Activated T-cell treated with anti-CD3 and anti-CD28 coated beads, Interleukin-2, amount 50 U/mL, for 24 hours (primary cell): ENCODE measurements around the gene ZDHHC7.
A peak's percentile ranks its signal among the peaks of the same experiment; 100 is the strongest.

Experiments
- DNase-seq: peaks from one replicate; pipeline ENCODE4 v3.0.0-alpha.2; 2020
- H3K27ac Mint-ChIP-seq: 2 replicates; pipeline ENCODE4 v1.8.0; 2020; ENCODE audit warnings: mild to moderate bottlenecking, mixed read lengths
- H3K27me3 Mint-ChIP-seq: 2 replicates; pipeline ENCODE4 v1.8.0; 2020; ENCODE audit warnings: mixed read lengths
- H3K36me3 Mint-ChIP-seq: 2 replicates; pipeline ENCODE4 v1.8.0; 2020; ENCODE audit warnings: low read depth, mixed read lengths
- H3K4me1 Mint-ChIP-seq: 2 replicates; pipeline ENCODE4 v1.8.0; 2020; ENCODE audit warnings: low read depth, mixed read lengths
- H3K4me3 Mint-ChIP-seq: 2 replicates; pipeline ENCODE4 v1.8.0; 2020; ENCODE audit warnings: mild to moderate bottlenecking, moderate library complexity, mixed read lengths
- H3K9me3 Mint-ChIP-seq: 2 replicates; pipeline ENCODE4 v1.8.0; 2020; ENCODE audit warnings: mixed read lengths

ZDHHC7 gene

DNA sequence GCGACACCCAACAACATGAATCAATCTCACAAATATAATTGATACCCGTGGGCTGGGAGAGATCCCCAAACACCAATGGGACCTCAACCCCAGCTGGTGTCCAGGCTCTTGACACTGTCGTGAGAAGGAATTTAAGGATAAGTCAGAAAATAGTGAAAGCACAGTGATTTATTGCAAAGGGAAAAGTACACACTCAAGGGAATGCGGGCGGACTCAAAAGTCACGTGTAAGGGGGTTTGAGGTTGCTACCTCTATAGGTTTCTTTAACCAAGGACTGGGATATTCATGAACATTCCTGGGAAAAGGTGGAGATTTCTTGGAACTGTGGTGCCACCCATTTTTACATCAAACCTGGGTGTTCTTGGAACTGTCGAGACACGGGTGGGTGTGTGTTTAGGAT, 6.3 kb upstream of the ZDHHC7 start:
- Mint-ChIP-seq H3K36me3 (no peaks in the 10 kb centered on the region), H3K9me3 (no peaks in the 10 kb centered on the region), H3K27ac (no peak overlapping the region), H3K4me3 (no peak overlapping the region), H3K27me3 (no peaks in the 10 kb centered on the region), H3K4me1 (peaks cover 19% of the 10 kb centered on the region)
- no peak for DNase-seq

DNA sequence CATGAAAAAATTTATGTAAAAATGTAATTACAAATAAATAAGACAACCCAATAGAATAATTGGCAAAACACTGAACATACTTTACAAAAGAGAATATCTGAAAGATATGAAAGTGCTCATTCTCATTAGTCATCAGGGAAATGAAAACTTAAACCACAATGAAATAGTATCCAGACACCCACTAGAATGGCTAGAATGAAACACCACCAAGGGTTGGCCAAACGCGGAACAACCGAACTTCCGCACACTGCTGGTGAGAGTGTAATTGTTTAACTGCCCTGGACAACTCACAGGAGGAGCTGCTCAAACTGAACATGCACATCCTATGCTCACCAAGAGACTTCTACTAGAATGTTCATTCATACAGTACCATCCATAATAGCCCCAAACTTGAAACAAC, 5.8 kb upstream of the ZDHHC7 start:
- H3K27ac Mint-ChIP-seq: peak overlapping the region; percentile 11
- H3K4me1 Mint-ChIP-seq: peaks cover 22% of the 10 kb centered on the region
- no peak overlapping the region for H3K4me3 Mint-ChIP-seq
- H3K9me3 Mint-ChIP-seq: no peaks in the 10 kb centered on the region
- DNase-seq: peak; percentile 43
- H3K36me3 Mint-ChIP-seq: no peaks in the 10 kb centered on the region
- no peaks in the 10 kb centered on the region for H3K27me3 Mint-ChIP-seq

DNA sequence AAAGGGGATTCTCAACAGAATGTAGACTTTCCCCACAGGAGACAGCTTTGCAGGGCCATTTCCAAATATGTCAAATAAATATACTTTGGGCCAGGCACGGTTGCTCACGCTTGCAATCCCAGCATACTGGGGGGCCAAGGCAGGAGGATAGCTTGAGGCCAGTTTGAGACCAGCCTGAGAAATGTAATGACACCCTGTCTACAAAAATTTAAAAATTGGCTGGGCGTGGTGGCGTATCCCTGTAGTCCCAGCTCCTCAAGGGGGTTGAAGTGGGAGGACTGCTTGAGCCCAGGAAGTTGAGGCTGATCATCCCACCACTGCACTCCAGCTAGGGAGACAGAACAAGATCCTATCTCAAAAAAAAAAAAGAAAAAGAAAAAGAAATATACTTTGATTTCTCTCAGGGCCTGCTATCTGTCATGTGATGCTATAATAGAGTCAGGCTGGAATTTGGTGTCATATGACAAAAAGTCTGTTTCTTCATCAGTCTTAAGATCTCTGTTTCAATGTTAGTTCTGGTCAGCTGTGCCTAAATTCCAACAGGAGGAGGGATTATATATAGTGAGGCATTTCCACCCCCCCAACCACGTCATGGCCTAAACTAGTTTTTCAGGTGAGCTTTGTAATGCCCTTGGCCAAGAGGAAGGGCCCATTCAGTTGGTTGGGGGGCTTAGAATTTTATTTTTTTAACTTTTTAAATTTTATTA, 4.3 kb upstream of the ZDHHC7 start:
- Mint-ChIP-seq H3K9me3 (no peaks in the 10 kb centered on the region), H3K27ac (no peak overlapping the region), H3K4me1 (peaks cover 25% of the 10 kb centered on the region), H3K27me3 (no peaks in the 10 kb centered on the region), H3K4me3 (no peak overlapping the region), H3K36me3 (peaks cover 10% of the 10 kb centered on the region)
- DNase-seq: no peak

DNA sequence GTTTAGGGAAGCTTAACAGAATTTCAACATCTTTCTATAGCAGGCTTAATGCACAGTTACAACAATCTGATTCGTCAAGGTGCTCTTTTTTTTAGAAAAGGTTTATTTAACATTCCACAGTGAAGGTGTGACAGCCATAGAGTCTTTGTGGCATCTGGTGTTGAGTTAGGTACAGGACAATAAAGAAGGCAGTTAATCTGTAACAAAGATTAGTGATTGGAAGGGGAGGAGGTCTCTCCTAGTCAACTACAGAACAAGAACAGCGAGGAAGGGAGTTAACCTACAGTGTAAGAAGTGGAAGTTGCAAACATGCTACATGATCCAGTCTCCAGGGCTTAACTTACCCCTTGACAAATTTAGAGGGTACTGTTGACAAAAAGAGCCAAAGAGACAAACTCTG, 3.0 kb upstream of the ZDHHC7 start:
- Mint-ChIP-seq H3K36me3 (peaks cover 16% of the 10 kb centered on the region), H3K4me1 (peaks cover 37% of the 10 kb centered on the region), H3K27ac (no peak overlapping the region), H3K27me3 (no peaks in the 10 kb centered on the region), H3K9me3 (no peaks in the 10 kb centered on the region), H3K4me3 (no peak overlapping the region)
- DNase-seq: no peak

DNA sequence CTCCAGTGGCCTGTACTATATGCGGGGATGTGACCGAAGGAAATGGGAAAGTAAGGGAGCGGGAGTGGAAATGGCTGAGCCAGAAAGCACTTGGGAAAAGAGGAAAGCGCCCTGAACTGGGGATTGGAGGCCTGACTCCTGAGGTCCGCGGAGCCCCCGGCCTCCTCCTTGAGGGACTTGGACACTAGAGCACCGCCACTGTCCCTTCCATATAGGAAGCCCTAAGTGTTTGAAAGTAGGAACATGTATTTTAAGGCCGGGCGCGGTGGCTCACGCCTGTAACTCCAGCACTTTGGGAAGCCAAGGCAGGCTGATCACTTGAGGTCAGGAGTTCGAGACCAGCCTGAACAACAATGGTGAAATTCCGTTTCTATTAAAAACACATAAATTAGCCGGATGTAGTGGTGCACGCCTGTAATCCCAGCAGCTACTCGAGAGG, 530 bp upstream of the ZDHHC7 start:
- H3K36me3 Mint-ChIP-seq: peaks cover 29% of the 10 kb centered on the region
- H3K4me3 Mint-ChIP-seq: peak overlapping the region; percentile 99
- H3K9me3 Mint-ChIP-seq: no peaks in the 10 kb centered on the region
- H3K4me1 Mint-ChIP-seq: peaks cover 42% of the 10 kb centered on the region
- no peak for DNase-seq
- H3K27me3 Mint-ChIP-seq: no peaks in the 10 kb centered on the region
- peak overlapping the region; percentile 98 for H3K27ac Mint-ChIP-seq

DNA sequence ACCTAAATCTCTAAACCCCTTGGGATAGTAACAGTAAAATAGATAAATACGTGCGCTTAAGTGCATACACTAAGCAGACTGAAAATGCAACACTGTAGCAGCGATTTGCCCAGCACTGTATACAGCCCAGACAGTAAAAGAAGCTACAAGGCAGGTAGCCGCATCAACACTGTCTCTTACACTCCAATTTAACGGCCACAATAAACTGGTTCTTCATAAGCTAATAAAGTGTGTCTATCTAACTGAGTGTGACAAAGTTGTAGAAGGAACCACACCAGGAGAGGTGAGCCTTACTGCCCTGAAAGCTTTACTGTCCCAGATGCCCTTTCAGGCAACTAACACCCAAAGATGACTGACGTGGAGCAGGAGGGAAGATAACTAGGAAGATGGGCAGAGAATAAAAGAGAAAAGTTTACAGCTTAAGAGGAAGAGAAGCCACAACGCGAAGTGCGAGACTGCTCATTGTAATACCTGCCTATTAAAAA, 847 bp downstream of the ZDHHC7 start:
- H3K36me3 Mint-ChIP-seq: peaks cover 36% of the 10 kb centered on the region
- DNase-seq: no peak
- H3K4me3 Mint-ChIP-seq: peak overlapping the region; percentile 97
- H3K4me1 Mint-ChIP-seq: peaks cover 43% of the 10 kb centered on the region
- H3K27me3 Mint-ChIP-seq: no peaks in the 10 kb centered on the region
- H3K27ac Mint-ChIP-seq: peak overlapping the region; percentile 91
- H3K9me3 Mint-ChIP-seq: no peaks in the 10 kb centered on the region

DNA sequence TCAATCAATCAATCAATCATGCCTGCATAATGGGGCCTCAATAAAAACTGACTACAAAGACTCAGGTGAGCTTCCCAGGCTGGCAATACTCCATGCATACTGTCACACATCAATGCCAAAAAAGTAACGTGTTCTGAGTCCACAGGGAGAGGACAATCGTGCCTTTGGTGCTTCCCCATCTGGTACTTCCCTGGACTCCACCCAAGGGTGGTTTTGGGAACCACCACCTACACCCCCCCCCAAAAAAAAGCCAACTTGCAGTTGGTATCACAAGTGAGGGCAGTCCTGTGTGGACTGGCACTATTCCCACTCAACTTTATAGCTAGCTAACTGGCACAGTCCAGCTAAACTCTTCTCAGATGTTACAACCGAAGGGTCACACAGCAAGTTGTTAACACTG, 3.1 kb downstream of the ZDHHC7 start:
- no peaks in the 10 kb centered on the region for H3K27me3 Mint-ChIP-seq
- H3K9me3 Mint-ChIP-seq: no peaks in the 10 kb centered on the region
- H3K4me3 Mint-ChIP-seq: no peak overlapping the region
- H3K27ac Mint-ChIP-seq: peak overlapping the region; percentile 29
- no peak for DNase-seq
- H3K4me1 Mint-ChIP-seq: peaks cover 62% of the 10 kb centered on the region
- peaks cover 43% of the 10 kb centered on the region for H3K36me3 Mint-ChIP-seq

DNA sequence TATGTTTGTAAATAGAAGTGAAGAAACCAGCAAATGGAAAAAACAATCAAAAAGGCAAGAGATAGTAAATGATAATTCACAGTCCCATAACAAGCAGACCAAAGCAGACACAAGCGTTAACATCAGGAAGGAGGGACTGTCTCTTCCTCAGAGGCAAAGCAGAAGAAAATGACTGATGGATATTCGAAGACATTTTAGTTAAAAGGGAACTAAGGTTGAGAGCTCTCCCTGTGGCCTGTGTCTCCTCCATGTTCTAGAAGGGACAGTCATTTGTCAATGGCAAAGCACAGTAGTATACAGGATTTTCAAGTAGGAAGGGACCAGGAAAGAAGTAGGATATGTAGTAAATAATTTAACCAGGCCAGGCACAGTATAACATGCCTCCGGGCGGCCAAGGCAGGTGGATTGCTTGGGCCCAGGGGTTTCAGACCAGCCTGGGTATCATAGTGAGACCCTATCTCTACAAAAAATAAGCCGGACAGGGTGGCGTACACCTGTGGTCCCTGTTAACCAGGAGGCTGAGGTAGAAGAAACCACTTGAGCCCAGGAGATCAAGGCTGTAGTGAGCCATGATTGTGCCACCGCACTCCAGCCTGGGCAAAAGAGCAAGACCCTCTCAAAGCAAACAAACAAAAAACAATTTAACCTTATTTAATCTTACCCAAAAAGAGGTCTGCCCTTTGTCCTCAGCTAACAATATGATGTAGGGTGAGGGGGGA, 3.7 kb downstream of the ZDHHC7 start:
- Mint-ChIP-seq H3K27ac (no peak overlapping the region), H3K27me3 (no peaks in the 10 kb centered on the region), H3K4me3 (no peak overlapping the region), H3K36me3 (peaks cover 47% of the 10 kb centered on the region), H3K9me3 (no peaks in the 10 kb centered on the region), H3K4me1 (peaks cover 68% of the 10 kb centered on the region)
- no peak for DNase-seq

DNA sequence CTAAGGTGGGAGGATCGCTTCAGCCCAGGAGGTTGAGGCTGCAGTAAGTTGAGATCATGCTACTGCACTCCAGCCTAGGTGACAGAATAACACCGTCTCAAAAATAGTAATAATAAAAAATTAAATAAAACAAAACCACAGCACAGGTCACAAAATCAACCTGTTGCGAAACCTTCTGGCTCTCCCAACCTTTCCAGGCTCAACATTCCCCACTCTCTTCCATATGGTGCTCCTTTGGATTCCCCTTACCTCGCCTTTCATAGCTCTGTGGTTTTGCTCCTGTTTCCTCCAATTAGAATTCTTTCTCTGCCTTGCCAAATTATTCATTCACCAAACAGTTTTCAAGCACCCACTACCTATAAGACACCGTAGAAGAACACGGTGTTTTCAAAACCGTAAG, 4.7 kb downstream of the ZDHHC7 start:
- H3K4me3 Mint-ChIP-seq: no peak overlapping the region
- H3K36me3 Mint-ChIP-seq: peaks cover 53% of the 10 kb centered on the region
- no peak for DNase-seq
- H3K27me3 Mint-ChIP-seq: no peaks in the 10 kb centered on the region
- H3K27ac Mint-ChIP-seq: peak overlapping the region; percentile 56
- H3K9me3 Mint-ChIP-seq: no peaks in the 10 kb centered on the region
- peaks cover 72% of the 10 kb centered on the region for H3K4me1 Mint-ChIP-seq

DNA sequence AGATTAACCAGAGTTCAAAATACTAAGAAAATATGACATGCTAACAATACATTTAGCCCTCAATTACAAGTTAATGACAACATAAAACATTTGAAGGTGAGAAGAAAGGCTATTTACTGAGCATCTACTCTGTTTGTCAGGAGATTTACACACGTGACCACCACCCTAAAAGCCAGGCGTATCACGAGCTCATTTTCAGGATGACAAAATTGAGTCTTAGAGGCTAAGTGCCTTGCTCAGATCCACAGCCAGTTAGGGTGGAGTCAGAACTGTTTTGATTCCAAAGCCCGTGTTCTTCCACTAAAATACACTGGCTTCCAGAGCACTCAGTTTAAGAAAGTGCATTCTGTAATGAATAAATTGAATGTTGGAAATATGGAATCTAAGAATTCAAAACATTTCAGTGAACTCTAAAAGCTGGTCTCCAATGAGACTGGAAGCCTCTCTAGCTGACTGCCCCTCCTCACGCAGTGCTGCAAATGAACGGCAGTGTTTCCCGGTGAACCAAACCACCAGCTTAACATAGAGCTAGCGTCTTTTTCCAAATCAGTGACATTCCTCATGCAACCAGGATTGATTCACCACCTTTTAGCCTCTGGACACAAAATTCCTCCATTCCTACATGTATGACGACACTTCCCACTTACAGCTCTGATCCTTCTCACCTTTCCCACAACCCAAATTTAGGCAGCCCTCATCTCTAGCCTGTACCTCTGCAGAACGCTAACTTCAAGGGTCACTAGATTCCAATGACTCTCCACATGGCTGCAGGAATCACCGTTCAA, 5.9 kb downstream of the ZDHHC7 start:
- no peak for DNase-seq
- Mint-ChIP-seq H3K27ac (peak overlapping the region; percentile 54), H3K4me1 (peaks cover 75% of the 10 kb centered on the region), H3K36me3 (peaks cover 48% of the 10 kb centered on the region), H3K27me3 (no peaks in the 10 kb centered on the region), H3K4me3 (no peak overlapping the region), H3K9me3 (no peaks in the 10 kb centered on the region)

DNA sequence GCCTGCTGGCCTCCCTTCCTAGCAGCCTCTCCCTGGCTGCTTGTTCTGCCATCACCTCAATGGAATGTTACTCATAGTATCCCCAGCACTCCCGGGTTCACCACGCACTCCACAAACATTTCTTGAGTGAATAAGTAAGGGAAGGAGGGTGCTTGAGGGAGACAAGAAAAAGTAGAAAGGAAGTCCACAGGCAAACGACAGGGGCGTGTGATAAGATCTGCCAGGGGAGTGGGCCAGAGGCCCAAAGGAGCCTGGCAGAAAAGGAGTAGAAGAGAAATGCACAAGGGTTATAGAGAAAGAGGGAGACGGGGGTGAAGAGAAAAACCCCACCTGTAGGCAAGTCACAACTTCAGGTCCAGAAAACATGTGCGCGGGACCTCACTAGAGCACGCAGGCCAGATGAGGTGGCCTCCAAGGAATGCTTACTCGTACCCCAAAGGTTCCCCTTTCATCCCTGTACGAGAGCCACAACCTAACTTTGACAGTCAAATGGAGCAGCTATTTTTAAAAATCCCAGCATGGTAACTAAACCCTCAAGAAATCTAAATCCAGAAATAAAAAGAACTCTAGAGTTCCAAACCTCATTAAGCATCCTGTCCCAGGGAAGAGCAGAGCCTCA, 6.6 kb downstream of the ZDHHC7 start:
- Mint-ChIP-seq H3K27ac (peak overlapping the region; percentile 50), H3K9me3 (no peaks in the 10 kb centered on the region), H3K36me3 (peaks cover 50% of the 10 kb centered on the region), H3K4me1 (peaks cover 67% of the 10 kb centered on the region), H3K27me3 (no peaks in the 10 kb centered on the region), H3K4me3 (no peak overlapping the region)
- no peak for DNase-seq

DNA sequence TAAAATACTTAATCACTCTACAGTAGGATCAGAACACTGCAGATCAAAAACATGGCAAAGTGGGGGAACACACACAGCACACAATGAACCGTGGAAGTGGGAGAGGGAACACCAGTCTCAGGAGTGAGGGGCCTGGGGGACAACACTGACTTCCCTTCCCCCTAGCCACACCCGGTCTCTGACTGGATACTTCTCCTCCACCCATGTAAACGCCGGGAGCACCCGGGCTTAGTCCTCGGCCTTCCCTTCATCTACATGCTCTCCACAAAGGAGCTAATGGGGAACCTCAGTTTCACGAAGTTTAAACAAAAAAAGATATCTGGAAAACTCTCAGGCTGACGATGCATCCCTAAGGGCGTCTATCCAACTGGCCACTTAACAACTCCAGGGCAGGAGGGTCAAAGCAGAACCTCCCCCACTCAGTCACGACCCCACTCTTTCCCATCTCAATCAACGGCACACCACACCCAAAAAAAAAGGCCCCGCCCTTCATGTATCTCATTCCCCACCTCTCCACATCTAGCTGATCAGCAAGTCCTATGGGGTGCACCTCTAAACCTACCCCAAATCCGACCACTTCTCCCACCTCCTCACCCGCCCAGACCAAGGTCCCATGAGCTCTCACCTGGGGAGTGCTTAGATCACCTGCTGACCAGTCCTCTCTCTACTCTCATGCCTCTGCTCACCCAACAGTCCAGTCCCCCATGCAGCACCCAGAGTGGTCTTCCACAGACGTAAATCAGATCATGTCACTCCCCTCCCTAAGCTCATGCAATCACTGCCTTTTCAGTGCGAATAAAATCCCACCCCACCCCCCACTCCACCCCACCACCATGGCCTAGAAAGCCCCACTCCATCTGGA, 7.4 kb downstream of the ZDHHC7 start:
- Mint-ChIP-seq H3K36me3 (peaks cover 50% of the 10 kb centered on the region), H3K27me3 (no peaks in the 10 kb centered on the region), H3K4me3 (no peak overlapping the region), H3K9me3 (no peaks in the 10 kb centered on the region), H3K27ac (peak overlapping the region; percentile 48), H3K4me1 (peaks cover 65% of the 10 kb centered on the region)
- no peak for DNase-seq

DNA sequence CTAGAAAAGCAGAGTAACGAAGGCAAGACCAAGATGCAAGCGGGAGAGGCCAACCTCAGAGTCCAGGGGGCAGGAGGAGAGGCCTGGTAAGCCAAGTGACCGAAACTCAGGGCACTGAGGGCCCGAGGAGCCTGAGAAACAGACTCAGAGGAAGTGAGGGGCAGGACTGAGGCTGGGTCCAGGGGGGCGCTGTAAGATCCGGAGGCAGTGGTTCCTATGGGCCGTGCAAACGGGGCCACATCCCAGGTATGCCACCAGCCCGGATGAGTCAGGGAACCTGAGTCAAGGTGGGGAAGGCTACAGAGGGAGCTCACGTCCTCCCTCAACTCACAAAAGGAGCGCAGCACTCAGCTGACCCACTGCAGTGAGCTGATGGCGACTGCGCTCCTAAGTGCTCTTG, 8.3 kb downstream of the ZDHHC7 start:
- H3K4me3 Mint-ChIP-seq: no peak overlapping the region
- peaks cover 46% of the 10 kb centered on the region for H3K36me3 Mint-ChIP-seq
- H3K4me1 Mint-ChIP-seq: peaks cover 61% of the 10 kb centered on the region
- no peaks in the 10 kb centered on the region for H3K27me3 Mint-ChIP-seq
- H3K27ac Mint-ChIP-seq: peak overlapping the region; percentile 63
- no peaks in the 10 kb centered on the region for H3K9me3 Mint-ChIP-seq
- no peak for DNase-seq

DNA sequence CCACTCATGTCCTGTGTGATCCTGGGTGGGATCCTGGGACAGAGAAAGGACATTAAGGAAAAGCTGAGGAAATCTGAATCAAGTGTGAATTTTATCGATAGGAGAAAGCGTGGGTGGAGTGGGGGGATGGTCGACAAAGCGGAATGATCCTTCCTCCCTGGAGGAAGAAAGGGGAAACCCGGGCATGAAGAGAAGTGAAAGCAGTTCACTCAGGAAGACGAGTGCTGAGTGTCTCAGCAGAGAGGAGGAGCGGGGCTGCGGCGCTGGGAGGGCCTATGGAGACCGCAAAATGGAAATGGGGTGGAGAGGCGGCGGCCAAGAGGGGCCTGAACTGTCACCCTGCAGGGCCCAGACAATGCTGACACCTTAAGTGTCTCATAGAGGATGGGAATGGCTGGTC, 8.7 kb downstream of the ZDHHC7 start:
- Mint-ChIP-seq H3K27ac (peak overlapping the region; percentile 63), H3K36me3 (peaks cover 45% of the 10 kb centered on the region), H3K9me3 (no peaks in the 10 kb centered on the region), H3K4me1 (peaks cover 57% of the 10 kb centered on the region), H3K4me3 (no peak overlapping the region), H3K27me3 (no peaks in the 10 kb centered on the region)
- no peak for DNase-seq
